SW 1271 (cell line): ENCODE measurements around the gene MAP3K13.
"Not testable (repeated sequence)": the region's sequence is repeated elsewhere in the genome, so short reads cannot be mapped to it uniquely, and the experiment has no call there.

ENCODE experiments used
- DNase-seq, 2 experiments: peaks; one replicate each; lab custom pipeline; 2025; lab: John Stamatoyannopoulos, UW

MAP3K13 gene

GRCh38 chr3:185341616-185342458 lies 21.1 kb upstream of the MAP3K13 start:
- no peak for DNase-seq

DNA sequence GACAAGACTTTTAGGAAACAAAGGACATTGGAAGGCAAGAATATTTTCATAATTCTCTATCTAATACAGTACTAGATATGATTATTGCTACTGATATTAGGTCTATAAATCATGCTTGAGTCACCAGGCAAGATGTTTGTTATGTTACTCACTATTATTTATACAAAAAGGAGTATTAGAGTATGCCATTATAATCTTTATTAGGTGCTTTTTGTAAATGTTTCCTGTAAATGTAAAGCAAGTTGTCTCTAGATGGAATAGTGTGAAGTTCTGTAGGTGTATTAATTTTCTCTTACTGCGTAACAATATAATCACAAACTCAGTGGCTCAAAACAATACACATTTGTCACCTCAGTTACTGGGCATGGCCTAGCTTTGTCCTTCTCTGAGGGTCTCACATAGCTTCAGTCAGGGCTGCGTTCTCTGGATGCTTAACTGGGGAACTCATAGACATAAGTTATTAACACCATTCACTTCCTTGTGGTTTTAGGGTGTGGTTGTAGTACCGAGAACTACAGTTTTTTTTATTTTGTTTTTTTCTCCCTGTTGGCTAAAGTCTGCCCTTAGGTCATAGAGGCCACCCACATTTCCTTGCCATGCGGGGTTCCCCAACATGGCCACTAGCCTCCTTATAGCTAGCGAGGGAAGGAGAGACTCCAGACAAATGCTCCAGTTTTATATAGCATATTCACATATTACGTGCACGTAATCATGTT lies 20.3 kb upstream of the MAP3K13 start:
- DNase-seq = no peak

GRCh38 chr3:185347399-185347798 lies 15.5 kb upstream of the MAP3K13 start:
- DNase-seq = no peak

DNA sequence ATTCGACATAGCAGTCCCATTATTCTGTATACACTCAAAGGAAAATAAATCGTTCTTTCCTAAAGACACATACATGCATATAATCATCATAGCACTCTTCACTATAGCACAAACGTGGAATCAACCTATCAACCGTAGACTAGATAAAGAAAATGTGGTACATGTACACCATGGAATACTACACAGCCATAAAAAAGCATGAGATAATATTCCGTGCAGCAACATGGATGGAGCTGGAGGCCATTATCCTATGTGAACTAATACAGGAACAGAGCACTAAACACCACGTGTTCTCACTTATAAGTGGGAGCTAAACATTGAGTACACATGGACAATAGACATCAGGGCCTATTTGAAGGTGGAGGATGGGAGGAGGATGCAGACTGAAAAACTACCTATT lies 12.1 kb upstream of the MAP3K13 start:
- no peak for DNase-seq

- DNase-seq = no peak
Measured at GRCh38 chr3:185351396-185351795, 11.5 kb upstream of the MAP3K13 start.

GRCh38 chr3:185353225-185353624 lies 9.7 kb upstream of the MAP3K13 start:
- no peak for DNase-seq

DNA sequence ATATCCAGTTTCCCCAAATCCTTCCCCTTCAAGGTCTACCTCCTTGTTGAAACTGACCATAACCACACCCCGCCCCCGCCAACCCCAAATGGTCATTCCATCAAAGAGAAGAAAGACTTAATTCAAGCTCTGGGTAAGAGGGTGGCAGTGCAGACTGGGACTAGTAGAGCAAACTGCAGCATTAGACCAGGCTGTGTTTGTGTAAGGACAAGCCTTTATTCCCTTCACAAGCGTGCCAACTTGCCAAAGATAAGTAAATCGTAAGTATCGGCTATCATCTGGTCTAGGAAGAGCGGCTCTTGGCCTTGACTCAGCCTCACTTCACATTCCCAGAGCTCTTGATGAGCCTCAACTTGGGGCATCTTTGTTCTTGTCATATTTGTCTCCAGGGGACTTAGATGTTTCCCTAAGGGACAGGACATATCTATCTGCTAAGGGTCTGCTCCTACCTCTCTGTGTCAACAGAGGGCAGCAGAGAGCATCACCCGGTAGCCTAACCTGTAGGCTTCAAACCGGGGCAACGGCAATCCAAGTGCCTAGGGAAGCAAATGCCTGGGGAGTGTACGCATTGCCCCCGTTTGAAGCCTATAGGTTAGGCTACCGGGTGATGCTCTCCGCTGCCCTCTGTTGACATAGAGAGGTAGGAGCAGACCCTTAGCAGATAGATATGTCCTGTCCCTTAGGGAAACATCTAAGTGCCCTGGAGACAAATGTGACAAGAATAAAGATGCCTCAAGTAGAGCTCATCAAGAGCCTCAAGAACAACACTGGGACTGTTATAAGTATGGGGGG lies 8.9 kb upstream of the MAP3K13 start:
- DNase-seq = peak in 1 of 2 experiments; percentile 58

DNA sequence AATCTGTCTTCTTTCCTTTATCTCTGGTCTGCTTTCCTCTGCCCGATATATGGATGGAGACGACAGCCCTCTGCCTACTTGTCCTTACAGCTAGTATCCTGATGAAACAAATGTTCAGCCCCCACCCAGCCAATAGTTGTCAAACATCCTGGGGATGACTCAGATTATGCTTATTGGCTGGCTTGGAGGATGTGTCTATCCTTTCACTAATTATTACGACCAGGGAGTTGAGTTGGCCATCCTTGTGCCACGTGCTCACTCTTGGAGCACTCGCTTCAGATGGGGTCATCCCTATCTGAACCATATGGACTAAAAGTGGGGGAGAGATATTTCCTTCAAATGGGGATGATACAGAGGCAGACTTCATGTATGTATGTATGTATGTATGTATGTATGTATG lies 6.4 kb upstream of the MAP3K13 start:
- no peak for DNase-seq

DNA sequence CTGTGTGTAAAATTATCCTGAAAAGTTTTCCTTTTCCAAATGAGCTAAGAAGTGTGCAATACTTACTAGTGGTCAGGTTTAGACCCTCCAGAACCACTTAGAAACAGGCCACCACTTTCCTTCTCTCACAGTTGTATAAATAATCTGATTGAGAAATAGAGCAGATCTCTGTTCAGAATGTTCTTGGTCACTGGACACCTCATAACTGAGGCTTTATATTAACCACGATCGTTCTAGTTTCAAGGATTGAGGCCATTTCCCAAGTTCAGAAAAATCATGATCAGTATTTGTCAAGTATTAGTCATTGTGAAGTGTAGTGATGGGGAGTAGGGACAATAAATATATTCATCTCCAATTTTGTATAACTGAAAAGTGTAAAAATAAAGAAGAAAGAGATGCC lies 1.0 kb upstream of the MAP3K13 start:
- DNase-seq = no peak

- no peak for DNase-seq
Measured at GRCh38 chr3:185363662-185364203, 797 bp downstream of the MAP3K13 start.

GRCh38 chr3:185365291-185366073 lies 2.5 kb downstream of the MAP3K13 start:
- no peak for DNase-seq

DNA sequence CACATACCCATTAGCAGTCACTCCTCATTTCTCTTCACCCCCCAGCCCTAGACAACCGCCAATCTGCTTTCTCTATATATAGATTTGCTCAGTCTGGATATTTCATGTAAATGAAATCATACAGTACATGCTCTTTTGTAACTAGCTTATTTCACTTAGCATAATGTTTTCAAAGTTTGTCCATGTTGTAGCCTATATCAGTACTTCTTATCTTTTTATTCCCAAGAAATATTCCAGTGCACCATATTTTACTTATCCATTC lies 3.1 kb downstream of the MAP3K13 start:
- no peak for DNase-seq

DNA sequence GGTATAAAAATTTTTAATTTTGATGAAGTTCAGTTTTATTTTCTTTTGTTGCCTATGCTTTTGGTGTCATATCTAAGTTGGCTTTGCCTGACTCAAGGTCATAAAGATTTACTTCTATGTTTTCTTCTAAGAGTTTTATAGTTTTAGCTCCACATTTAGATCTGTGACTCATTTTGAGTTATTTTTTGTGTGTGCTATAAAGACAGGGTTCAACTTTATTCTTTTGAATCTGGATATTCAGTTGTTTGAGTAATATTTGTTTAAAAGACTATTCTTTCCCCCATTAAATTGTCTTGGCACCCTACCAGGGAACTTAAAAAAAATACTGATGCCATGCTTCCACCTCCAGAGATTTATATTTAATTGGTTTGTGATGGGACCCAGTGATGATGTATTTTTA lies 4.0 kb downstream of the MAP3K13 start:
- no peak for DNase-seq

DNA sequence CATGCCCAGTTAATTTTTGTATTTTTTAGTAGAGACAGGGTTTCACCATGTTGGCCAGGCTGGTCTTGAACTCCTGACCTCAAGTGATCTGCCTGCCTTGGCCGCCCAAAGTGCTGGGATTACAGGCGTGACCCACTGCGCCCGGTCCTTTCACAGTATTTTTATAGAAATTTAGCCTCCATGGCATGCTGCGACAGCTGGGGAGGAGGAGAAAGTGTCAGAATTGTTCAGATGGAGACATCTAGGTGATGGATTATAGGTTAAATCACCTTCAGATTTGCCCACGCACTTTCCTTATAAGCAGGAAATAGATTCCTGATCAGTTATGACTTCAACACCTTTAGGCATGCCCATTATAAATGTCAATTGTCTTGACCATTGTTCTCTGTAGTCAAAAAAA lies 7.4 kb downstream of the MAP3K13 start:
- DNase-seq = not testable (repeated sequence)

GRCh38 chr3:185371306-185372074 lies 8.6 kb downstream of the MAP3K13 start:
- no peak for DNase-seq

GRCh38 chr3:185381320-185382058 lies 18.6 kb downstream of the MAP3K13 start:
- no peak for DNase-seq

DNA sequence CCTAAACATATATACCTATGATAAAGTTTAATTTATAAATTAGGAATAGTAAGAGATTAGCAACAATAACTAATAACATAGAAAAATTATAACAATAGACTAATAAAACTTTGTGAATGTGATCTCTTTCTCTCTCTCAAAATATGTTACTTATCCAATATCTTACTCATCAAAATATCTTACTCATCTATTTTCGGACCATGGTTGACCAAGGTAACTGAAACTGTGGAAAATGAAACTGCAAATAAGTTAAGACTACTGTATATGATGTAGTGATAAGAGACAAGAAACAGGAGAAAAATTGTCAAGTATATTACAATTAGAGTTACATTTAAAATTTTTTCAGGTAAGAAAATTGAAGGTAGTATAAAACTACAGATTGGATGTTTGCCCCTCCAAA lies 19.2 kb downstream of the MAP3K13 start:
- DNase-seq = no peak

- DNase-seq = not testable (repeated sequence)
Measured at GRCh38 chr3:185386515-185386914, 23.6 kb downstream of the MAP3K13 start.

- no peak for DNase-seq
Measured at GRCh38 chr3:185387646-185388045, 24.7 kb downstream of the MAP3K13 start.

GRCh38 chr3:185393055-185393454 lies 30.1 kb downstream of the MAP3K13 start:
- no peak for DNase-seq
